HG02623 (cell line): ENCODE data around the gene CFAP74.

Experiments used
- ATAC-seq: cut with Tn5 transposase; IDR thresholded peaks from one replicate; pipeline ENCODE4 v1.9.1; 2021; ENCODE audit warnings: moderate library complexity; ENCODE audit not compliant: unreplicated experiment

Gene CFAP74

GRCh38 chr1:2003541-2004131 lies at the start of gene CFAP74:
Gene CFAP74, minus strand, starts transcription at chr1:2003786. Its CDS starts 12,830 bp downstream, at chr1:1990956.
- ATAC-seq: no peak

- ATAC-seq: no peak
These were observed 49.6 kb upstream of the CFAP74 start for GRCh38 chr1:2053217-2053616.

GRCh38 chr1:2052756-2053155 lies 49.2 kb upstream of the CFAP74 start:
- no peak for ATAC-seq

GRCh38 chr1:2052054-2052679 lies 48.6 kb upstream of the CFAP74 start:
- ATAC-seq: no peak

GRCh38 chr1:2050793-2051682 lies 47.5 kb upstream of the CFAP74 start:
- ATAC-seq: no peak

GRCh38 chr1:2050461-2050792 lies 46.8 kb upstream of the CFAP74 start:
- no peak for ATAC-seq

- ATAC-seq: peak; percentile 69
These were observed 46.3 kb upstream of the CFAP74 start, which contains the start of gene PRKCZ for GRCh38 chr1:2049718-2050431. Gene PRKCZ, plus strand, starts transcription at chr1:2050411. Its CDS starts 220 bp downstream, at chr1:2050631.

GRCh38 chr1:2049225-2049717 lies 45.7 kb upstream of the CFAP74 start:
- ATAC-seq: no peak

- no peak for ATAC-seq
These were observed 44.5 kb upstream of the CFAP74 start for GRCh38 chr1:2047749-2048729.

- no peak for ATAC-seq
These were observed 43.6 kb upstream of the CFAP74 start for GRCh38 chr1:2046953-2047748.

GRCh38 chr1:2046174-2046917 lies 42.8 kb upstream of the CFAP74 start:
- ATAC-seq: no peak

- ATAC-seq: no peak
These were observed 42.0 kb upstream of the CFAP74 start for GRCh38 chr1:2045468-2046173.

- ATAC-seq: no peak
These were observed 41.1 kb upstream of the CFAP74 start for GRCh38 chr1:2044510-2045319.

- ATAC-seq: no peak
These were observed 40.3 kb upstream of the CFAP74 start for GRCh38 chr1:2043886-2044285.

- ATAC-seq: no peak
These were observed 39.5 kb upstream of the CFAP74 start for GRCh38 chr1:2042830-2043773.

- ATAC-seq: no peak
These were observed 38.3 kb upstream of the CFAP74 start for GRCh38 chr1:2041887-2042286.
